Measurements from ENCODE around the gene TGM6.

Gene TGM6

DNA sequence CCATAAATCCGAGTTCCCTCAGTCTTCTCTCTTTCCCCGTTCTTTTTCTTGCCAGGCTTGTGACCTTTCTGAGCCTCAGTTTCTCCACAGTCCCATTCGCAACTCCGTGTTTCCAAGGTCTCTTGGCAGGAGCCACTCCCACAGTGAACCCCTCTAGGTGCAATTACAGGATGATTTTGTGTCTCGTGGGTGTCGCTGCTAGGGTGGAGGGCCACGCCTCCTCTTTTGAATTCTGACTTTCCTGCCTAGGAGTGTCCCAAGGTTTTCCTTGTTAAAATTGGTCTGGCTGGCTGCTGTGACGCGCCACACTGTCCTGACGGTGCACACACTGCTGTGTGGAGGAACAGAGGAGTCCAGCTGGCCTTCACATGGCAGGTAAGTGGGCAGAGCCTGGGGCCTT, at the start of gene TGM6:
Gene TGM6, plus strand, starts transcription at position 301 of the 400 bp plus-strand sequence. Its CDS starts 68 bp downstream, at position 369.
- TF ChIP-seq, protein P1, sequence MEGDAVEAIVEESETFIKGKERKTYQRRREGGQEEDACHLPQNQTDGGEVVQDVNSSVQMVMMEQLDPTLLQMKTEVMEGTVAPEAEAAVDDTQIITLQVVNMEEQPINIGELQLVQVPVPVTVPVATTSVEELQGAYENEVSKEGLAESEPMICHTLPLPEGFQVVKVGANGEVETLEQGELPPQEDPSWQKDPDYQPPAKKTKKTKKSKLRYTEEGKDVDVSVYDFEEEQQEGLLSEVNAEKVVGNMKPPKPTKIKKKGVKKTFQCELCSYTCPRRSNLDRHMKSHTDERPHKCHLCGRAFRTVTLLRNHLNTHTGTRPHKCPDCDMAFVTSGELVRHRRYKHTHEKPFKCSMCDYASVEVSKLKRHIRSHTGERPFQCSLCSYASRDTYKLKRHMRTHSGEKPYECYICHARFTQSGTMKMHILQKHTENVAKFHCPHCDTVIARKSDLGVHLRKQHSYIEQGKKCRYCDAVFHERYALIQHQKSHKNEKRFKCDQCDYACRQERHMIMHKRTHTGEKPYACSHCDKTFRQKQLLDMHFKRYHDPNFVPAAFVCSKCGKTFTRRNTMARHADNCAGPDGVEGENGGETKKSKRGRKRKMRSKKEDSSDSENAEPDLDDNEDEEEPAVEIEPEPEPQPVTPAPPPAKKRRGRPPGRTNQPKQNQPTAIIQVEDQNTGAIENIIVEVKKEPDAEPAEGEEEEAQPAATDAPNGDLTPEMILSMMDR (IDR thresholded peaks at IDR 0.05): no peak

DNA sequence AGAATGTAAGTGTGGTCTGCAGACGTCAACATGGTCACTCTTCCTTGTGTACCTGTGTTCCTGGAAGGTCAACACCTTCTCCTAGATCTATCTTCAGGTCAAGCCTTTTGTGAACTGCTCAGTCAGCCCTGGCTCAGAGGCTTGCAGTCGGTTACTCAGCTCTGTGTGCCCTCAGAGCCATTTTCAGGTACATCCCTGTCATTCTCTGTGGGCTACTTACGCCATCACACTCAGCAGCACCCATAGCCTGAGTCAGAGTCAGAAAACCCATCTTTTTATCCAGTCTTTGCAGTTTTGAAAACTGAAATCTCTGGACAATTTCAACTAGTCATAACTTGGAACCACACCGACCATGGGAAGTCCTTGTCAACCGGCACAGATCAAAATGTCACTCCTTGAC, 49.6 kb upstream of the TGM6 start:
- TF ChIP-seq, protein P1 (IDR thresholded peaks at IDR 0.05): no peak

DNA sequence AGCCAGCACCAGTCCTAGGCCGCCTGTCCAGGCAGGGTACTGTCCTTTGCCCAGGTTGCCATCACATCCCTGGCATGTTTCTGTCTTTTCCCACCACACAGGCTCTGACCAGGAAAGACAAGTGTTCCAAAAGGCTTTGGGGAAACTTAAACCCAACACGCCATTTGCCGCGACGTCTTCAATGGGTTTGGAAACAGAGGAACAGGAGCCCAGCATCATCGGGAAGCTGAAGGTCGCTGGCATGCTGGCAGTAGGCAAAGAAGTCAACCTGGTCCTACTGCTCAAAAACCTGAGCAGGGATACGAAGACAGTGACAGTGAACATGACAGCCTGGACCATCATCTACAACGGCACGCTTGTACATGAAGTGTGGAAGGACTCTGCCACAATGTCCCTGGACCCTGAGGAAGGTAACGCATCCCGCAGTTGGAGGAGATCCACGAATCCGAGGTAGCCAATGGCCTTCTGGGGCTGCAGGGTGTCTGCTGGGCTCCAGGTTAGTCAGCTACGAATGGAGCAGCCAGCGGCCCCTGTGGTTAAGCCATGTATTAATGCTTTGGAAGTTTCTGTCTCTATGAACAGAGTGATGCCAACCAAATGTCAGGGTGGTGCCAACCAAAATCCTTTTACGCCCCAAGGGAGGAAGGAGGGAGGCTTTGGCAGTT, 48.7 kb upstream of the TGM6 start:
- TF ChIP-seq, protein P1 (IDR thresholded peaks at IDR 0.05): no peak

DNA sequence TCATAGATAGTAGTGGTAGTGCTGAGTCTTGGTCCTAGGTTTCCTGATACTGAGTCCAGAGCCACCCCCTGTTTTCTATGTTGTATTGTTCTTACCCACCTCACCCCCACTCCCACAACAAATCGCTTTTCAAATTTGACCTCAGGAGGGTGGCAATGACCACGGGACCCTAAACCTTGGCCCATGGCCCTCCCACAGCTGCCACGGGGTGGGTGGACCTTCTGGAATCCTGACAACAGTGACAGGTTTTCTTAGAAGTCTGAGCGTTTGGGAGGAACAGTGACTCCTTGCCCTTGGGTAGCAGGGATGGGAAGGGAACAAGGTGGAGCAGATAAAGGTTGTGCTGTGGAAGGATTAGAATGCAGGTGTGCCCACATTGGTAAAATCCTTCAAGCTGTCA, 48.0 kb upstream of the TGM6 start:
- TF ChIP-seq, protein P1 (IDR thresholded peaks at IDR 0.05): no peak

DNA sequence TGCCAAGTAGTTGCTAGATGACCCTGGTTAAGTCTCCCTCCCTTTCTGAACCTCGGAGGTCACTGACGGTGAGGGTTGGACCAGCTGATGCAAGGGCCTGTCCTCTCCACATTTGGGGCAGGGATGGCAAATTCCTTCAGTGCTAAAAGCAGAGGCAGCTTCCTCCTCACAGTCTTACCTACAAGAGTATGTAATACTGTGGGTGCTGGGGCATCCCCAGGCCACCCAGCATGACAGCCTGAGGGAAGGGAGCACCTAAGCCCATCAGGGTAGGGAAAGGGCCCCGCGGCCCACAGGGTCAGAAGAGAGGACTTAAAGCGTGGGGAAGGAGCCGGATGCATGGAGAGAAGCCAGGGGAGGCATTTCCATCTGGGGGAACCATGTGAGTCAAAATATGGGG, 46.9 kb upstream of the TGM6 start:
- TF ChIP-seq, protein P1 (IDR thresholded peaks at IDR 0.05): no peak

DNA sequence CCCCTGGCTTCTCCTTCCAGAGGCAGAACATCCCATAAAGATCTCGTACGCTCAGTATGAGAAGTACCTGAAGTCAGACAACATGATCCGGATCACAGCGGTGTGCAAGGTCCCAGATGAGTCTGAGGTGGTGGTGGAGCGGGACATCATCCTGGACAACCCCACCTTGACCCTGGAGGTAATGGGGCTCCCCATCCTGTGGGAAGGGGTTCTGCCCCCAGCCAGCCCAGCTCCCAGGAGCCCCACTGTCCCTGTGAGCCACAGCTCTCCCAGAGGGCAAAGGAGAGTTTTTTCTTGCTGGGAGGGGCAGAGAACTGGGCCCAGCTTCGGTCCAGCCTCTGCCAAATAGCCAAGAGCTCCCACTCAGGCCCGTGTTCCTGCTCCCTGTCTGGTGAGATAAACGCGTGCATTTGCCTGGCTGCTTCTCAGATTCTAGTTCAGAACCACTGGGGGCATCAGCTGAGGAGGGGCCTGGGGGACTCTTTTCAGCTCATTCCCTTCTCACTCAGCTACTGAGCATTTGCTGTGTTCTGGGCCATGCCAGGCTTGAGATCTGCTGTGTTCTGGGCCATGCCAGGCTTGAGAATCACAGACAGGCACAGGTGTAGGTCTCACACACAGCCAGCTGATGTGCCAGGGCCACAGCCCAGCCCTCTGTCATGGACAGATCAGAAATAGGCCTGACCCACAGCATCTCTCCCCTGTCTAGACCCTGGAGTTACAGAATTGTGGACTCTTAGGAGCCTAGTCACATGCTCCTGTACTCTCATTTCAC, 45.4 kb upstream of the TGM6 start:
- TF ChIP-seq, protein P1 (IDR thresholded peaks at IDR 0.05): no peak

DNA sequence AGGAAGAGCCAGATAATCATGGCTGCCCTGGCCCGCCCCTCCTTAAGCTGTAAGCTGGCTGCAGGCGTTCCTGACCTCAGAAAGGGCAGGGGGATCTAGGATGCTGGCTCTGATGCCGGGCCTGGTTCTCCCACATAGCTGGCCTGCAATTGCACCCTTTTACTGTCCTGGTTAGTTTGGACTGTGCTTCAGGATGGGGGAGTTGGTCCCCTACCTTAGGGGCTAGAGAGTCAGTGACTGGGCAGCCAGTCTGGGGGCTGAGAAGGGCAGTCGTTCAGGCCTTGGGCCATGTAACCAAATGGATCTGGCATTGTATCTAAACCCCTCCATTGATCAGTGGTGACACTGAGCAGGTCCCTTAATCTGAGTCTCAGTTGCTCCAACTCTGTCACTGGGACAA, 44.2 kb upstream of the TGM6 start:
- TF ChIP-seq, protein P1 (IDR thresholded peaks at IDR 0.05): no peak

Measured in LNCAP (cell line).